Adrenal gland (tissue), 5 donors: ENCODE data around the gene ABCA13.

ENCODE experiments used
- POLR2A ChIP-seq, 2 donors: fragments of 450-650 bp; IDR thresholded peaks; one replicate each; pipeline ENCODE4 v1.6.1; 2017; ENCODE audit warnings: antibody characterized with exemption in 2 of 2, mild to moderate bottlenecking in 2 of 2, moderate library complexity in 1 of 2
- TF ChIP-seq, protein P1 (sequence below), 6 experiments: fragments of 450-650 bp in 4 of 6; fragments of 200-600 bp in 2 of 6; sonication (generic) in 1 of 6; IDR thresholded peaks; 1 replicate in 5 of 6; 2 replicates in 1 of 6; pipeline versions ENCODE4 v1.5.1 to v1.8.0; 2016 to 2021; ENCODE audit warnings: antibody characterized with exemption in 6 of 6, mild to moderate bottlenecking in 2 of 6, moderate library complexity in 1 of 6
- donor health status: DM: no; HTN: no; CAD: no.

- TF ChIP-seq, protein P1, sequence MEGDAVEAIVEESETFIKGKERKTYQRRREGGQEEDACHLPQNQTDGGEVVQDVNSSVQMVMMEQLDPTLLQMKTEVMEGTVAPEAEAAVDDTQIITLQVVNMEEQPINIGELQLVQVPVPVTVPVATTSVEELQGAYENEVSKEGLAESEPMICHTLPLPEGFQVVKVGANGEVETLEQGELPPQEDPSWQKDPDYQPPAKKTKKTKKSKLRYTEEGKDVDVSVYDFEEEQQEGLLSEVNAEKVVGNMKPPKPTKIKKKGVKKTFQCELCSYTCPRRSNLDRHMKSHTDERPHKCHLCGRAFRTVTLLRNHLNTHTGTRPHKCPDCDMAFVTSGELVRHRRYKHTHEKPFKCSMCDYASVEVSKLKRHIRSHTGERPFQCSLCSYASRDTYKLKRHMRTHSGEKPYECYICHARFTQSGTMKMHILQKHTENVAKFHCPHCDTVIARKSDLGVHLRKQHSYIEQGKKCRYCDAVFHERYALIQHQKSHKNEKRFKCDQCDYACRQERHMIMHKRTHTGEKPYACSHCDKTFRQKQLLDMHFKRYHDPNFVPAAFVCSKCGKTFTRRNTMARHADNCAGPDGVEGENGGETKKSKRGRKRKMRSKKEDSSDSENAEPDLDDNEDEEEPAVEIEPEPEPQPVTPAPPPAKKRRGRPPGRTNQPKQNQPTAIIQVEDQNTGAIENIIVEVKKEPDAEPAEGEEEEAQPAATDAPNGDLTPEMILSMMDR (IDR thresholded peaks at IDR 0.05), result no peak
- TF ChIP-seq POLR2A (IDR thresholded peaks at IDR 0.05), result no peak
Observed at GRCh38 chr7:48455363-48455762, 284.1 kb downstream of the ABCA13 start.
